ENCODE data around the gene KCNN3.

KCNN3 gene

GRCh38 chr1:154718566-154718965 is 151.5 kb downstream of the KCNN3 start:
- TF ChIP-seq REST (IDR thresholded peaks at IDR 0.05; ENCODE audit: insufficient read depth in 1 of 2, low read depth in 2 of 2, low read length in 2 of 2) = no peak
- no peak for TF ChIP-seq SIN3A (IDR thresholded peaks at IDR 0.05; ENCODE audit: borderline replicate concordance, insufficient read depth, low read length)
- TF ChIP-seq TAF1 (IDR thresholded peaks at IDR 0.05; ENCODE audit: borderline replicate concordance, insufficient read depth, low read length) = no peak
- TF ChIP-seq POLR2AphosphoS5 (IDR thresholded peaks at IDR 0.05; ENCODE audit: low read depth, low read length) = no peak
- TF ChIP-seq FOXP2 (optimal IDR thresholded peaks at IDR 0.05; ENCODE audit: borderline replicate concordance, extremely low read depth, extremely low read length, insufficient read depth) = no peak

GRCh38 chr1:154717528-154717924 is 152.6 kb downstream of the KCNN3 start:
- TF ChIP-seq POLR2AphosphoS5 (IDR thresholded peaks at IDR 0.05; ENCODE audit: low read depth, low read length) (no peak), REST (IDR thresholded peaks at IDR 0.05; ENCODE audit: insufficient read depth in 1 of 2, low read depth in 2 of 2, low read length in 2 of 2) (no peak), SIN3A (IDR thresholded peaks at IDR 0.05; ENCODE audit: borderline replicate concordance, insufficient read depth, low read length) (no peak), FOXP2 (optimal IDR thresholded peaks at IDR 0.05; ENCODE audit: borderline replicate concordance, extremely low read depth, extremely low read length, insufficient read depth) (no peak), TAF1 (IDR thresholded peaks at IDR 0.05; ENCODE audit: borderline replicate concordance, insufficient read depth, low read length) (no peak)

DNA sequence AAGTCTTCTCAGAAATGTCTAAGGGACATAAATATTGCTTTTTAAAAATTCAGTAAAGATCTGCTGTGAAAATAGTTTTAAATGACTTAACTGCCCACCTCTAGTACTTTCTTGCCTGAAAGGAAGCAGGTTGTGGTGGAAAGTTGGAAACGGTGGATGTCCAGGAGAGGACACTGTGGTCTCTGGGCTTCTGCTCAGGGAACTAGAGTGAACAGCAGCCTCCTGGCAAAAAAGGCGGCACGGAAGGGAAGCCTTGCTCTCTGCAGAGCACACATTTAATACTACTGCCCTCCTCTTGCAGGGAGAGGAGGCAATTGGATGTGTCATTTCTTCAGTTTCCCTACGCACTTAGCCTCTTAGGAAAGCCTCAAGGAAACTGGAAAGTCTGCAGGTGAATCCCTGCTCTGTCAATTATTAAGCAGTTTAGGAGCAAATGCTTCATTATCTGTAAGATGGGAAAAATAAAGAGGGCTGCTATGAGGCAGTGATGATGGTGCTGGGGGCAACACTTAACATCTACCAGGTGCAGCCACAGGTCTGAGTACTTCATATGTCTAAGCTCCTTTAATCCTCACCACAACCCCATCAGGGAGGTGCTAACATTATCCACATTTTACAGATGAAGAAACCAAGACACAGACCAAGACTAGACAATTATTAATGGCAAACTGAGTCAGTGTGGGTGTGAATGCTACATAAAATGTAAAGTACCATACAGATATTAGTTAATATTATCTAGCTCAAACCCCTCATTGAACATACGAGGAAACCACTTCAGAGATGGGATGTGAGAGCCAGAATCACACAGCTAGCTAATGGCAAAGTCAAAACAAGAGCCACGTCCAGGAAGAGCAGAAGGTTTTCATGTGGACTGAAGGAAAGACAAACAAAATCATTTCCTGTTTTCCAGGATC is 153.2 kb downstream of the KCNN3 start:
- TF ChIP-seq POLR2AphosphoS5 (IDR thresholded peaks at IDR 0.05; ENCODE audit: low read depth, low read length) (no peak), REST (IDR thresholded peaks at IDR 0.05; ENCODE audit: insufficient read depth in 1 of 2, low read depth in 2 of 2, low read length in 2 of 2) (no peak), FOXP2 (optimal IDR thresholded peaks at IDR 0.05; ENCODE audit: borderline replicate concordance, extremely low read depth, extremely low read length, insufficient read depth) (no peak), SIN3A (IDR thresholded peaks at IDR 0.05; ENCODE audit: borderline replicate concordance, insufficient read depth, low read length) (no peak), TAF1 (IDR thresholded peaks at IDR 0.05; ENCODE audit: borderline replicate concordance, insufficient read depth, low read length) (no peak)

DNA sequence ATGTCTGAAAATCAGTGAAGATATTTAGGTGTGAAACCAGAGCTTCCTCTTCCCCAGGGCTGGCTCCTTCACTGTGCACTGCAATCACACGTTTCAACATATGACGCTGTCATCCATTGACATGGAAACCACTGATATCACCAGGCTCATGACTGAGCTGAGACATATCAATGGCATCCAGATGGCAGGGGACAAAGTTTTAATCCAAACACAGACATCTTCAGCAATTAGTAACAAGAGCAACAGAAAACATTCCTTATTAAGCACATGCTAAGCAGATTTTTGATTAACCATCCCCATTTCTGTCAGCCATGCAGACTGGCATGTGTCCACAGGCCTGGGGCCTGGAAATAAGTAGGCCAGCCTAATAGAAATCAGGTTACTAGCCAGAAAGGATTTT is 154.1 kb downstream of the KCNN3 start:
- TF ChIP-seq TAF1 (IDR thresholded peaks at IDR 0.05; ENCODE audit: borderline replicate concordance, insufficient read depth, low read length) = no peak
- TF ChIP-seq POLR2AphosphoS5 (IDR thresholded peaks at IDR 0.05; ENCODE audit: low read depth, low read length) = no peak
- TF ChIP-seq REST (IDR thresholded peaks at IDR 0.05; ENCODE audit: insufficient read depth in 1 of 2, low read depth in 2 of 2, low read length in 2 of 2) = no peak
- TF ChIP-seq FOXP2 (optimal IDR thresholded peaks at IDR 0.05; ENCODE audit: borderline replicate concordance, extremely low read depth, extremely low read length, insufficient read depth) = no peak
- no peak for TF ChIP-seq SIN3A (IDR thresholded peaks at IDR 0.05; ENCODE audit: borderline replicate concordance, insufficient read depth, low read length)

Measured in PFSK-1 (cell line).